Measurements from ENCODE around the gene MOGAT1. TPM values are rescaled to one million over a fixed set of nuclear protein-coding genes. Genes with fewer than 3 reads are reported as not detected.

The MOGAT1 gene
- total and polyA plus RNA-seq, 9 of the 15 experiments (the other 6 are each of a cell fraction or from before 2014, with no cell fraction given): not detected

DNA sequence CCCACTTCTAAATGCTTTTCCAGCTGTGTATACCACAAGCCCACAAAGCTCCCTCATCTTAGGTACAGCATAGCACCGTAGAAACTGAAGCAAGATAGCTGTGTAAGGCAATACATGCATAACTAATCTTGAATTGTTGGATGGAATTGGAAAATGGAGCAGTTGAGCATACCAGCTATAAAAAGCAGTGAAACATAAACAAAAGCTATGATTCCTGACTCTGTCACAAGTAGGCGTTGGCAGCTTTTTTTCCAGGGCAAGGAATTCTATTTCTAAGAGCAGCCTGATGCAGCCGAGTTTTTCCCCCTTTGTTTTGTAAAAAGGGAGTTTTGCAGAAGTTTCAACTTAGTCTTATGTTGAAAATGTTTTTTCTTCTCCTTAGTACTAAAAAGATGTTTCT is 32.4 kb downstream of the MOGAT1 start:
- no peaks in the 10 kb centered on the region for H3K4me1 ChIP-seq (replicated peaks in 1 of 2; ENCODE audit: control insufficient read depth in 2 of 2, insufficient read depth in 2 of 2, low read length in 2 of 2)
- ATAC-seq (no peak), FAIRE-seq (no peak), DNase-seq (ENCODE audit: extremely low read depth in 1 of 4, low spot score in 3 of 4) (no peak)
- no peaks in the 10 kb centered on the region; a peak in 1 of 5 replicates for H3K27me3 ChIP-seq (ENCODE audit: control insufficient read depth in 2 of 2, insufficient read depth in 2 of 2, low read length in 2 of 2)
- no peak overlapping the region for H3K4me3 ChIP-seq
- no peaks in the 10 kb centered on the region for H3K36me3 ChIP-seq (ENCODE audit: control insufficient read depth, insufficient read depth, low read length)
- no peaks in the 10 kb centered on the region for H4K20me1 ChIP-seq (replicated peaks; ENCODE audit: control insufficient read depth, insufficient read depth, low read length)
- intact Hi-C loops (cut with micrococcal nuclease): no loop called here
- H3K9ac ChIP-seq (ENCODE audit: insufficient read depth in 1 of 2, low read depth in 2 of 2, low read length in 2 of 2): no peak overlapping the region
- CTCF ChIA-PET (ENCODE audit: low intra/inter-chr PET ratio): no interaction called here
- TF ChIP-seq NR3C1 (CRISPR knock-in tag; IDR thresholded peaks at IDR 0.05) (no peak), ZNF445 (CRISPR knock-in tag; IDR thresholded peaks at IDR 0.05; ENCODE audit: low read depth) (no peak), TCF3 (CRISPR knock-in tag; IDR thresholded peaks at IDR 0.05) (no peak), ARID2 (IDR thresholded peaks at IDR 0.05) (no peak), BRCA1 (IDR thresholded peaks at IDR 0.05) (no peak), BRCA1 (CRISPR knock-in tag; IDR thresholded peaks at IDR 0.05) (no peak), MTA3 (IDR thresholded peaks at IDR 0.05; ENCODE audit: borderline replicate concordance) (no peak)
- 39% methylated on average over 3 of the region's 3 CpGs for WGBS (ENCODE audit: insufficient coverage, low coverage, missing lambda C conversion rate)
- no peak overlapping the region for H3K27ac ChIP-seq (ENCODE audit: extremely low read depth, low read depth, low read length)
- in situ Hi-C loops (cut with MboI): no loop called here
- no peak overlapping the region for H3K4me2 ChIP-seq (ENCODE audit: insufficient read depth, low read length)
- H2AFZ ChIP-seq (ENCODE audit: low read depth, low read length): no peak overlapping the region
- H3K9me3 ChIP-seq (replicated peaks; ENCODE audit: control insufficient read depth, insufficient read depth, low read depth, low read length): no peaks in the 10 kb centered on the region
- H3K79me2 ChIP-seq (ENCODE audit: control insufficient read depth, insufficient read depth, low read length): no peaks in the 10 kb centered on the region
- BruUV-seq (replicated peaks): no TSS peak
- no peaks in the 10 kb centered on the region for H3K9me1 ChIP-seq (ENCODE audit: control insufficient read depth, insufficient read depth, low read length)
- POLR2A ChIA-PET: interaction anchor here (0.7 kb wide), 1 partner anchor 13 kb away, joined by 3 read pairs; no protein-coding TSS in a partner anchor

- Histone ChIP-seq H3K4me1 (replicated peaks in 1 of 2; ENCODE audit: control insufficient read depth in 2 of 2, insufficient read depth in 2 of 2, low read length in 2 of 2) (no peaks in the 10 kb centered on the region; a peak in 2 of 5 replicates), H3K9me3 (replicated peaks; ENCODE audit: control insufficient read depth, insufficient read depth, low read depth, low read length) (no peaks in the 10 kb centered on the region), H3K9me1 (ENCODE audit: control insufficient read depth, insufficient read depth, low read length) (no peaks in the 10 kb centered on the region), H3K4me2 (ENCODE audit: insufficient read depth, low read length) (no peak overlapping the region), H2AFZ (ENCODE audit: low read depth, low read length) (no peak overlapping the region), H4K20me1 (replicated peaks; ENCODE audit: control insufficient read depth, insufficient read depth, low read length) (no peaks in the 10 kb centered on the region), H3K4me3 (no peak overlapping the region), H3K9ac (ENCODE audit: insufficient read depth in 1 of 2, low read depth in 2 of 2, low read length in 2 of 2) (no peak overlapping the region), H3K36me3 (ENCODE audit: control insufficient read depth, insufficient read depth, low read length) (no peaks in the 10 kb centered on the region), H3K27ac (ENCODE audit: extremely low read depth, low read depth, low read length) (no peak overlapping the region), H3K27me3 (ENCODE audit: control insufficient read depth in 2 of 2, insufficient read depth in 2 of 2, low read length in 2 of 2) (no peaks in the 10 kb centered on the region), H3K79me2 (ENCODE audit: control insufficient read depth, insufficient read depth, low read length) (no peaks in the 10 kb centered on the region)
- intact Hi-C loops (cut with micrococcal nuclease): loop anchor here (5.0 kb wide), 1 partner anchor 91 kb away; no protein-coding TSS in a partner anchor
- WGBS (ENCODE audit: insufficient coverage, low coverage, missing lambda C conversion rate): 77% methylated on average over 3 of the region's 3 CpGs
- ATAC-seq (no peak), FAIRE-seq (no peak), DNase-seq (ENCODE audit: extremely low read depth in 1 of 4, low spot score in 3 of 4) (no peak)
- in situ Hi-C loops (cut with MboI): no loop called here
- ChIA-PET CTCF (ENCODE audit: low intra/inter-chr PET ratio) (no interaction called here), POLR2A (interaction anchor here (0.6 to 1.8 kb wide), 4 partner anchors 18 to 155 kb away, joined by 3 to 5 read pairs (median 4); no protein-coding TSS in a partner anchor)
- no TSS peak for BruUV-seq (replicated peaks)
- TF ChIP-seq ZNF282 (CRISPR knock-in tag; IDR thresholded peaks at IDR 0.05) (no peak), WHSC1 (IDR thresholded peaks at IDR 0.05; ENCODE audit: low read length) (no peak), SOX6 (IDR thresholded peaks at IDR 0.05) (no peak), CC2D1A (IDR thresholded peaks at IDR 0.05) (no peak), NFIC (IDR thresholded peaks at IDR 0.05) (no peak), ILK (tag; IDR thresholded peaks at IDR 0.05; ENCODE audit: borderline replicate concordance, low read depth) (no peak), SMAD4 (CRISPR knock-in tag; conservative IDR thresholded peaks at IDR 0.05) (no peak), SUPT5H (IDR thresholded peaks at IDR 0.05) (no peak), LARP7 (IDR thresholded peaks at IDR 0.05) (no peak)
- TF ChIP-seq, protein P1, sequence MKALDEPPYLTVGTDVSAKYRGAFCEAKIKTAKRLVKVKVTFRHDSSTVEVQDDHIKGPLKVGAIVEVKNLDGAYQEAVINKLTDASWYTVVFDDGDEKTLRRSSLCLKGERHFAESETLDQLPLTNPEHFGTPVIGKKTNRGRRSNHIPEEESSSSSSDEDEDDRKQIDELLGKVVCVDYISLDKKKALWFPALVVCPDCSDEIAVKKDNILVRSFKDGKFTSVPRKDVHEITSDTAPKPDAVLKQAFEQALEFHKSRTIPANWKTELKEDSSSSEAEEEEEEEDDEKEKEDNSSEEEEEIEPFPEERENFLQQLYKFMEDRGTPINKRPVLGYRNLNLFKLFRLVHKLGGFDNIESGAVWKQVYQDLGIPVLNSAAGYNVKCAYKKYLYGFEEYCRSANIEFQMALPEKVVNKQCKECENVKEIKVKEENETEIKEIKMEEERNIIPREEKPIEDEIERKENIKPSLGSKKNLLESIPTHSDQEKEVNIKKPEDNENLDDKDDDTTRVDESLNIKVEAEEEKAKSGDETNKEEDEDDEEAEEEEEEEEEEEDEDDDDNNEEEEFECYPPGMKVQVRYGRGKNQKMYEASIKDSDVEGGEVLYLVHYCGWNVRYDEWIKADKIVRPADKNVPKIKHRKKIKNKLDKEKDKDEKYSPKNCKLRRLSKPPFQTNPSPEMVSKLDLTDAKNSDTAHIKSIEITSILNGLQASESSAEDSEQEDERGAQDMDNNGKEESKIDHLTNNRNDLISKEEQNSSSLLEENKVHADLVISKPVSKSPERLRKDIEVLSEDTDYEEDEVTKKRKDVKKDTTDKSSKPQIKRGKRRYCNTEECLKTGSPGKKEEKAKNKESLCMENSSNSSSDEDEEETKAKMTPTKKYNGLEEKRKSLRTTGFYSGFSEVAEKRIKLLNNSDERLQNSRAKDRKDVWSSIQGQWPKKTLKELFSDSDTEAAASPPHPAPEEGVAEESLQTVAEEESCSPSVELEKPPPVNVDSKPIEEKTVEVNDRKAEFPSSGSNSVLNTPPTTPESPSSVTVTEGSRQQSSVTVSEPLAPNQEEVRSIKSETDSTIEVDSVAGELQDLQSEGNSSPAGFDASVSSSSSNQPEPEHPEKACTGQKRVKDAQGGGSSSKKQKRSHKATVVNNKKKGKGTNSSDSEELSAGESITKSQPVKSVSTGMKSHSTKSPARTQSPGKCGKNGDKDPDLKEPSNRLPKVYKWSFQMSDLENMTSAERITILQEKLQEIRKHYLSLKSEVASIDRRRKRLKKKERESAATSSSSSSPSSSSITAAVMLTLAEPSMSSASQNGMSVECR (CRISPR knock-in tag; IDR thresholded peaks at IDR 0.05): no peak
These were observed 35.2 kb downstream of the MOGAT1 start for GRCh38 chr2:222706616-222707015.
